Fibroblast of lung (primary cell): ENCODE data around the gene RPRD1B. TPM values are rescaled to one million over a fixed set of nuclear protein-coding genes. Genes with fewer than 3 reads are reported as not detected.
"Not testable (repeated sequence)": the region's sequence is repeated elsewhere in the genome, so short reads cannot be mapped to it uniquely, and the experiment has no call there.

ENCODE experiments used
- DNase-seq, 2 donors: peaks; one replicate each; pipeline versions ENCODE4 v3.0.0 to v3.0.0-alpha.2; 2010; ENCODE audit warnings: low read depth in 2 of 2
- H2AFZ ChIP-seq: 2 replicates; pipeline ENCODE4 v1.5.1; 2012; ENCODE audit warnings: low read length, control low read depth, inconsistent platforms
- H3K27ac ChIP-seq: 2 replicates; pipeline ENCODE4 v1.5.1; 2011; ENCODE audit warnings: low read length, control low read depth; ENCODE audit not compliant: insufficient read depth
- H3K27me3 ChIP-seq: 2 replicates; pipeline ENCODE4 v1.5.1; 2011; ENCODE audit warnings: mild to moderate bottlenecking, low read length; ENCODE audit not compliant: control insufficient read depth, insufficient read depth
- H3K36me3 ChIP-seq: 2 replicates; pipeline ENCODE4 v1.5.1; 2011; ENCODE audit warnings: low read length; ENCODE audit not compliant: control insufficient read depth, insufficient read depth
- H3K4me1 ChIP-seq: 2 replicates; pipeline ENCODE4 v1.5.1; 2011; ENCODE audit warnings: low read length; ENCODE audit not compliant: control insufficient read depth, insufficient read depth; ENCODE audit errors: extremely low read depth
- H3K4me2 ChIP-seq: 2 replicates; pipeline ENCODE4 v1.5.1; 2011; ENCODE audit warnings: low read length, control low read depth; ENCODE audit not compliant: insufficient read depth; ENCODE audit errors: extremely low read depth
- H3K4me3 ChIP-seq, 4 experiments: fragments of 200-600 bp in 1 of 4; sonication (generic) in 1 of 4; replicated peaks in 1 of 4; 2 replicates each; pipeline ENCODE4 v1.5.1; 2011 to 2016; ENCODE audit warnings: low read length in 4 of 4, low read depth in 3 of 4, mild to moderate bottlenecking in 3 of 4, control low read depth in 2 of 4, inconsistent platforms in 1 of 4, mixed read lengths in 1 of 4; ENCODE audit not compliant: insufficient read depth in 1 of 4; ENCODE audit errors: control extremely low read depth in 1 of 4
- H3K79me2 ChIP-seq: 2 replicates; pipeline ENCODE4 v1.5.1; 2012; ENCODE audit warnings: mild to moderate bottlenecking, low read length, inconsistent platforms; ENCODE audit not compliant: control insufficient read depth, insufficient read depth
- H3K9ac ChIP-seq: 2 replicates; pipeline ENCODE4 v1.5.1; 2011; ENCODE audit warnings: mild to moderate bottlenecking, low read length, control low read depth; ENCODE audit not compliant: insufficient read depth
- H3K9me3 ChIP-seq: 2 replicates; pipeline ENCODE4 v1.5.1; 2012; ENCODE audit warnings: low read depth, low read length; ENCODE audit not compliant: control insufficient read depth, insufficient read depth
- H4K20me1 ChIP-seq: 2 replicates; pipeline ENCODE4 v1.5.1; 2011; ENCODE audit warnings: low read length; ENCODE audit not compliant: control insufficient read depth, insufficient read depth; ENCODE audit errors: extremely low read depth
- EZH2 ChIP-seq: IDR thresholded peaks from 2 replicates; pipeline ENCODE4 v1.5.1; 2012; ENCODE audit warnings: low read length, control low read depth, mild to moderate bottlenecking; ENCODE audit errors: missing control alignments
- polyA plus RNA-seq, 2 donors: library from polyadenylated mRNA; depleted of rRNA in 1 of 2; stranded (reverse) in 1 of 2; unstranded in 1 of 2; fragments of >200 nt; gene quantifications; 2 replicates each; pipeline ENCODE4 v1.2.1, GENCODE V29; 2011 to 2012; ENCODE audit warnings: missing spikeins in 1 of 2
- total RNA-seq: library from RNA; depleted of rRNA; stranded (reverse); fragments of >200 nt; gene quantifications from 2 replicates; pipeline ENCODE4 v1.2.1, GENCODE V29; 2014
- TF ChIP-seq, protein P1 (sequence below), 2 donors: IDR thresholded peaks in 1 of 2; conservative IDR thresholded peaks in 1 of 2; 1 replicate in 1 of 2; 2 replicates in 1 of 2; pipeline ENCODE4 v1.5.1; 2011 to 2012; ENCODE audit warnings: low read length in 2 of 2, control low read depth in 1 of 2, inconsistent platforms in 1 of 2, low read depth in 1 of 2, mild to moderate bottlenecking in 1 of 2

The RPRD1B gene
- total and polyA plus RNA-seq, 2 donors (not counting 1 experiment from before 2014, with no cell fraction given) = 23.8 to 23.9 TPM

DNA sequence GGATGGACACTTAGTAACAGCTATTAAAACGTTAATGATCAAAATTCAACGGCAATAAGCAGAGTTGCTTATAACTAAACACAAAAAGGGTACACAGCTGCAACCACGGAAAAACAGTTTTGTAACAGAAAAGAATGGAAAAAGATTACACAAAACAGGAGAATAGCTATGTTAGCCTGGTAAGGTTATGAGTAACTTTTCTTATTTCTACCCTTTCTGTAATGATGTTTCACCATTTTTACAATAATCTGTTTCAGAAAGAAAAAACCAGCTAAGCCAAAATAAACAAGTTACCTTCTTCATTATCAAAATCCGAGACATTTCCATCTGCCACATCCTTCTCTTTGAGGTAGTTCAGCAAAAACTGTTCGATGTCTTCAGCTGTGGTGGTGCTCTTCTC lies 27.6 kb upstream of the RPRD1B start:
- no peaks in the 10 kb centered on the region for H3K9me3 ChIP-seq
- no peak overlapping the region for H3K27ac ChIP-seq
- no peak for TF ChIP-seq EZH2
- TF ChIP-seq, protein P1, sequence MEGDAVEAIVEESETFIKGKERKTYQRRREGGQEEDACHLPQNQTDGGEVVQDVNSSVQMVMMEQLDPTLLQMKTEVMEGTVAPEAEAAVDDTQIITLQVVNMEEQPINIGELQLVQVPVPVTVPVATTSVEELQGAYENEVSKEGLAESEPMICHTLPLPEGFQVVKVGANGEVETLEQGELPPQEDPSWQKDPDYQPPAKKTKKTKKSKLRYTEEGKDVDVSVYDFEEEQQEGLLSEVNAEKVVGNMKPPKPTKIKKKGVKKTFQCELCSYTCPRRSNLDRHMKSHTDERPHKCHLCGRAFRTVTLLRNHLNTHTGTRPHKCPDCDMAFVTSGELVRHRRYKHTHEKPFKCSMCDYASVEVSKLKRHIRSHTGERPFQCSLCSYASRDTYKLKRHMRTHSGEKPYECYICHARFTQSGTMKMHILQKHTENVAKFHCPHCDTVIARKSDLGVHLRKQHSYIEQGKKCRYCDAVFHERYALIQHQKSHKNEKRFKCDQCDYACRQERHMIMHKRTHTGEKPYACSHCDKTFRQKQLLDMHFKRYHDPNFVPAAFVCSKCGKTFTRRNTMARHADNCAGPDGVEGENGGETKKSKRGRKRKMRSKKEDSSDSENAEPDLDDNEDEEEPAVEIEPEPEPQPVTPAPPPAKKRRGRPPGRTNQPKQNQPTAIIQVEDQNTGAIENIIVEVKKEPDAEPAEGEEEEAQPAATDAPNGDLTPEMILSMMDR (conservative IDR thresholded peaks at IDR 0.05 in 1 of 2, IDR thresholded peaks at IDR 0.05 in 1 of 2; ENCODE audit: low read depth in 1 of 2, low read length in 2 of 2) = no peak
- H3K36me3 ChIP-seq = no peaks in the 10 kb centered on the region
- no peak overlapping the region for H2AFZ ChIP-seq
- H4K20me1 ChIP-seq = no peaks in the 10 kb centered on the region
- H3K79me2 ChIP-seq = no peaks in the 10 kb centered on the region
- no peak overlapping the region for H3K9ac ChIP-seq
- H3K4me1 ChIP-seq = peaks cover 16% of the 10 kb centered on the region
- no peak for DNase-seq
- H3K4me3 ChIP-seq = no peak overlapping the region
- no peaks in the 10 kb centered on the region for H3K27me3 ChIP-seq
- no peak overlapping the region for H3K4me2 ChIP-seq

DNA sequence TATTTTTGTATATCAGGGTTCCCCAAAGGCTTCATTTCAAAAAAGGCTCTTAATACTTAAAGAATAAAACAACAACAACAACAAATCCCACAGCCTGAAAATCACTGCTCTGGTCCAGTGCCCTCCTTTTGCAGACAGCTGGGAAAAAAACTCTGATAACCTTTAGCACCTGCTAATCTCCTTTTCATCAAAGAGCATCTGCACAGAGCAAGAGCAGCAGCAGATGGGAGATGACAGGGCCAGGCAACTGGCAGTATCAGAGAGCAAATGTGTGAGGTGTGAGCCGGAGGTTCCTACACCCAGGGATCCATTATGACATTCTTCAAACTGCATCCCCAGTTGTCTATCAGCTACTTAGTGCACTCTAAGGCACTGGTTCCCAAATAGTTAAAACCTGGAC lies 26.0 kb upstream of the RPRD1B start:
- Histone ChIP-seq H3K79me2 (no peaks in the 10 kb centered on the region), H3K36me3 (peaks cover 8% of the 10 kb centered on the region), H3K27me3 (no peaks in the 10 kb centered on the region), H3K4me2 (no peak overlapping the region), H2AFZ (no peak overlapping the region), H4K20me1 (no peaks in the 10 kb centered on the region), H3K27ac (no peak overlapping the region), H3K4me1 (no peaks in the 10 kb centered on the region), H3K4me3 (no peak overlapping the region), H3K9ac (no peak overlapping the region), H3K9me3 (no peaks in the 10 kb centered on the region)
- no peak for TF ChIP-seq EZH2
- TF ChIP-seq, protein P1 (conservative IDR thresholded peaks at IDR 0.05 in 1 of 2, IDR thresholded peaks at IDR 0.05 in 1 of 2; ENCODE audit: low read depth in 1 of 2, low read length in 2 of 2) = no peak
- DNase-seq = no peak

DNA sequence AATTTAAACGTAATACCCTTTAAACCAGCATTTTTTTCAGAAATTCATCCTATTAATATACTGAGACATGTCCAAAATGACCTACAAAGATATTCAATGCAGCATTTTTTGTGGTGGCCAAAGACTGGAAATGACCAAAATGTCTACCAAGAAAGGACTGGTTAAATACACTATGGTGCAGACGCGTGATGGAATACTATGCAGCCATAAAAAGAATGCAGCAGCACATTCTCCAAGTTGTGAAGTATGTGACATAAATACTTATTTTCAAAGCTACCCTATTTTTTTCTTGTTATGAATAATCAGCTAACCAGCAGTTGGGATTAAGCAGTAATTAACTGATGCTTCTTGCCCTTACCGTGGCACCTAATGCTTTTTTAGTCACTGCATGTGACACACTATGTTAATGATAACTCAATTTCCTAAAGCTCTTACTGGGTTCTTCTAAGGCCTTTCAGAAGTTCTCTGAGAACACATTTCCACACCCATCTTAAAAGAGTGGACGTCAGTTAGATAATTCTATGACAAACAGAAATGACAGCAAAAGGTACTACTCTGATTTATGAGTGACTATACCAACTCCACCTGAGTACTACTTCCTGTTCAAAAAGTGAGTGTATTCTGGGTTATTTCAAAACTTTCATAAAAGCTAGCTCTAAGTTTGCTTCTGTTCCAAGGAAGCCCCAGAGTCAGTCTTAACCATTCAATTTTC lies 25.2 kb upstream of the RPRD1B start:
- Histone ChIP-seq H3K4me3 (no peak overlapping the region), H3K9ac (no peak overlapping the region), H3K36me3 (peaks cover 8% of the 10 kb centered on the region), H3K4me2 (no peak overlapping the region), H2AFZ (no peak overlapping the region), H3K9me3 (no peaks in the 10 kb centered on the region), H3K27ac (no peak overlapping the region), H3K79me2 (no peaks in the 10 kb centered on the region), H3K27me3 (no peaks in the 10 kb centered on the region), H3K4me1 (no peaks in the 10 kb centered on the region), H4K20me1 (no peaks in the 10 kb centered on the region)
- TF ChIP-seq, protein P1 (conservative IDR thresholded peaks at IDR 0.05 in 1 of 2, IDR thresholded peaks at IDR 0.05 in 1 of 2; ENCODE audit: low read depth in 1 of 2, low read length in 2 of 2) = no peak
- no peak for TF ChIP-seq EZH2
- no peak for DNase-seq

DNA sequence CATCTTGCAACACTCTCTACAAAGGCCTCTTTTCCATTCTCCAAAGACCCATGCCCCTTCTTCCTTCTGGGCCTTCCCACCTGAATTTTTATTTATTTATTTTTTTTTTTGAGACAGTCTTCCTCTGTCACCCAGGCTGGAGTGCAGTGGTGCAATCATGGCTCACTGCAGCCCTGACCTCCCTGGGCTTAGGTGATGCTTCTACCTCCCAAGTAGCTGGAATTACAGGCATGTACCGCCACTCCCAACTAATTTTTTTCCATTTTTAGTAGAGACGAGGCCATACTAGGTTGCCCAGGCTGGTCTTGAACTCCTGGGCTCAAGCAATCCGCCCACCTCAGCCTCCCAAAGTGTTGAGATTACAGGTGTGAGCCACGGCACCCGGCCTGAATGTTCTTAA lies 24.1 kb upstream of the RPRD1B start:
- H3K79me2 ChIP-seq, H4K20me1 ChIP-seq, H3K4me3 ChIP-seq, H3K36me3 ChIP-seq, H2AFZ ChIP-seq, H3K9me3 ChIP-seq, DNase-seq, H3K27ac ChIP-seq, H3K4me2 ChIP-seq, H3K4me1 ChIP-seq, H3K9ac ChIP-seq, H3K27me3 ChIP-seq: not testable (repeated sequence)
